Ascending aorta (tissue), 2 donors: Measurements from ENCODE around the gene MRPL22. TPM values are rescaled to one million over a fixed set of nuclear protein-coding genes. Genes with fewer than 3 reads are reported as not detected.

Experiments used
- DNase-seq, 2 donors: peaks; one replicate each; pipeline ENCODE4 v3.0.0-alpha.2; 2019; ENCODE audit warnings: low spot score in 2 of 2
- H3K27ac ChIP-seq, 2 donors: fragments of 200-600 bp; sonication (generic); one replicate each; pipeline ENCODE4 v1.5.1; 2016 to 2017; ENCODE audit warnings: mild to moderate bottlenecking in 1 of 2
- H3K27me3 ChIP-seq: fragments of 200-600 bp; sonication (generic); one replicate; pipeline ENCODE4 v1.5.1; 2017
- H3K36me3 ChIP-seq, 2 donors: fragments of 200-600 bp; sonication (generic); one replicate each; pipeline ENCODE4 v1.5.1; 2016
- H3K4me1 ChIP-seq, 2 donors: fragments of 200-600 bp; sonication (generic); one replicate each; pipeline ENCODE4 v1.5.1; 2016 to 2017; ENCODE audit warnings: mild to moderate bottlenecking in 1 of 2
- H3K4me3 ChIP-seq, 2 donors: fragments of 200-600 bp; sonication (generic); one replicate each; pipeline ENCODE4 v1.5.1; 2016 to 2017; ENCODE audit warnings: mild to moderate bottlenecking in 1 of 2
- H3K9me3 ChIP-seq, 2 donors: fragments of 200-600 bp; sonication (generic); one replicate each; pipeline ENCODE4 v1.5.1; 2016
- CTCF ChIP-seq, 3 experiments: fragments of 200-600 bp in 2 of 3; fragments of 450-650 bp in 1 of 3; sonication (generic) in 2 of 3; IDR thresholded peaks; one replicate each; pipeline ENCODE4 v1.5.1; 2016 to 2019; ENCODE audit warnings: antibody characterized with exemption in 3 of 3, mild to moderate bottlenecking in 1 of 3, moderate library complexity in 1 of 3
- intact Hi-C: fragments of 100-400 bp; cut with DNase I; formaldehyde crosslinking; loops from one replicate; pipeline ENCODE4 v1.15.1; 2023
- total RNA-seq: library from RNA; depleted of rRNA; stranded (reverse); fragments of >200 nt; gene quantifications from one replicate; pipeline ENCODE4 v1.1.0, GENCODE V29; 2016

MRPL22 gene
- total RNA-seq, 1 donor from 2014 or later: 7.8 TPM

- H3K9me3 ChIP-seq: no peaks in the 10 kb centered on the region
- H3K36me3 ChIP-seq: no peaks in the 10 kb centered on the region
- TF ChIP-seq CTCF (IDR thresholded peaks at IDR 0.05): no peak
- intact Hi-C loops: no loop called here
- H3K27ac ChIP-seq: no peak overlapping the region
- H3K4me3 ChIP-seq: no peak overlapping the region
- H3K4me1 ChIP-seq: no peaks in the 10 kb centered on the region
- no peak for DNase-seq
- no peaks in the 10 kb centered on the region for H3K27me3 ChIP-seq
Observed at GRCh38 chr5:154986151-154986550, 45.3 kb downstream of the MRPL22 start.

DNA sequence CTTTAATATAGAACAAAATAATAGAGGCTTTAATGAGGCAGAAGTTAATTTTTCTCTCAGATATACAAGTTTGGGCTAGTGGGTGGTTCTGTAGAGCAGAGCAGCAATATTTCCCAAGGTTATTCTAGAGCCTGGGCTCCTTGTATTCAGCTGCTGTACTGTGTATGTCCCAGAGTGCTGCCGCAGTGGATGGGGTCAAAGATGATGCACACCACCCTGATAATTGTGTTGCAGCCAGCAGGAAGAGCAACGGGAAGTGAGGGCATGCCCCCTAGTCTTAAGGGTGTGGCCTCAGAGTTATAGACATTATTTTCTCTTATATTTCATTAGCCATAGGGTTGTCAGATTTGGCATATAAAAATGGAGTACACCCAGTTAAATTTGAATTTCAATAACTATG, 48.8 kb downstream of the MRPL22 start:
- H3K4me3 ChIP-seq: no peak overlapping the region
- H3K4me1 ChIP-seq: no peaks in the 10 kb centered on the region
- intact Hi-C loops: no loop called here
- no peak for TF ChIP-seq CTCF (IDR thresholded peaks at IDR 0.05)
- no peaks in the 10 kb centered on the region for H3K9me3 ChIP-seq
- no peak for DNase-seq
- H3K27me3 ChIP-seq: no peaks in the 10 kb centered on the region
- no peaks in the 10 kb centered on the region for H3K36me3 ChIP-seq
- H3K27ac ChIP-seq: no peak overlapping the region

DNA sequence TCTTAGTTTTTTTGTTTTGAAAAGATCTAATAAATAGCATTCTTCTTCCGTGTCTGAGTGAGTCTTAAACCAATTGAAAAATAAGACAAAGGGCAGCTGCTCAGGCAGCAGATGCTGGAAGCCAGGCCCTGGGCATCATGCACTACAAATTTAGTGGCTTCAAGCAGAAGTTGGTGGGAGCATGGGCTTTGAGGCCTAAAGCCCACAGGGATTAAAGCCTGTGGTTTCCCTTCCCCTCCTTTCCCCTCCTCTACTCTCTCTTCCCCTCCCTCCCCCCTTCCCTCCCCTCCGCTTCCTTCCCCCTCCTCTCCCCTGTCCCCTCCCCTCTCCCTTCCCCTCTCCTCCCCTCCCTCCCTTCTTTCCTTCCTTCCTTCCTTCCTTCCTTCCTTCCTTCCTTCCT, 52.6 kb downstream of the MRPL22 start:
- no peak for TF ChIP-seq CTCF (IDR thresholded peaks at IDR 0.05)
- H3K27me3 ChIP-seq: no peaks in the 10 kb centered on the region
- no peaks in the 10 kb centered on the region for H3K4me1 ChIP-seq
- H3K36me3 ChIP-seq: no peaks in the 10 kb centered on the region
- H3K27ac ChIP-seq: no peak overlapping the region
- no peak for DNase-seq
- no peak overlapping the region for H3K4me3 ChIP-seq
- intact Hi-C loops: no loop called here
- no peaks in the 10 kb centered on the region for H3K9me3 ChIP-seq

GRCh38 chr5:154995679-154996078, 54.8 kb downstream of the MRPL22 start:
- no peak for TF ChIP-seq CTCF (IDR thresholded peaks at IDR 0.05)

DNA sequence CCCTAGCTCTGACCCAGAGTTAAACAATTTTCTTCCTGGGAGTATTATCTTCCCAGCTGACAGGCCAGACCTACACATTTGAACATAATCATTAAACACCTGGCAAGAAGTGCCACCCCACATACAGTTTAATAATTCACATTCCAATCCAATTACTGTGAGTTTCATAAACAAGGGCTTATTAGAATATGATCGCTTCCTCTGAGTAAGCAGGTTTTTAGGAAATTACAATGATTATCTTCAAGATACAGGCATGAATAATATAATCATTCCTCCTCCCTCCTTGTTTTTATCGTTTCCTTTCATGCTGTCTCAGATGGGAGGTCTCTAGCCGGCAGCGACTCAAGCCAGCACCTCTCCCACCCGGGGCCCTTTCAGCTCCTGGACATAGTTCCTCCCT, 56.9 kb downstream of the MRPL22 start:
- intact Hi-C loops: no loop called here
- no peaks in the 10 kb centered on the region for H3K9me3 ChIP-seq
- no peak for TF ChIP-seq CTCF (IDR thresholded peaks at IDR 0.05)
- no peak for DNase-seq
- H3K27ac ChIP-seq: no peak overlapping the region
- no peak overlapping the region for H3K4me3 ChIP-seq
- H3K27me3 ChIP-seq: no peaks in the 10 kb centered on the region
- H3K36me3 ChIP-seq: no peaks in the 10 kb centered on the region
- no peaks in the 10 kb centered on the region for H3K4me1 ChIP-seq

More at GRCh38 chr5:154995679-154996078, 54.8 kb downstream of the MRPL22 start:
- Histone ChIP-seq H3K9me3 (no peaks in the 10 kb centered on the region), H3K36me3 (no peaks in the 10 kb centered on the region), H3K27ac (no peak overlapping the region), H3K27me3 (no peaks in the 10 kb centered on the region), H3K4me1 (no peaks in the 10 kb centered on the region), H3K4me3 (no peak overlapping the region)
- DNase-seq: no peak
- intact Hi-C loops: no loop called here

- TF ChIP-seq CTCF (IDR thresholded peaks at IDR 0.05): no peak
- Histone ChIP-seq H3K27me3 (no peaks in the 10 kb centered on the region), H3K36me3 (no peaks in the 10 kb centered on the region), H3K4me3 (no peak overlapping the region), H3K4me1 (no peaks in the 10 kb centered on the region), H3K9me3 (no peaks in the 10 kb centered on the region), H3K27ac (no peak overlapping the region)
- intact Hi-C loops: no loop called here
- DNase-seq: no peak
Observed at GRCh38 chr5:154999865-155000264, 59.0 kb downstream of the MRPL22 start.
